ENCODE data around the gene AHCYL1. TPM values are rescaled to one million over a fixed set of nuclear protein-coding genes. Genes with fewer than 3 reads are reported as not detected.

The AHCYL1 gene
- polyA plus RNA-seq, 1 donor (not counting 4 experiments of a cell fraction or from before 2014, with no cell fraction given) = 64.8 TPM

GRCh38 chr1:110008971-110009565 is 24.5 kb downstream of the AHCYL1 start:
- Histone ChIP-seq H3K9me3 (ENCODE audit: control insufficient read depth, low read depth, low read length) (no peaks in the 10 kb centered on the region), H3K9ac (ENCODE audit: control insufficient read depth, extremely low read depth, insufficient read depth, low read length) (no peak overlapping the region), H3K9me1 (ENCODE audit: control insufficient read depth, extremely low read depth, insufficient read depth, low read length) (no peaks in the 10 kb centered on the region), H4K20me1 (ENCODE audit: control insufficient read depth, extremely low read depth, insufficient read depth, low read length) (no peaks in the 10 kb centered on the region), H2AFZ (ENCODE audit: control insufficient read depth, low read length) (no peak overlapping the region), H3K79me2 (ENCODE audit: control insufficient read depth, insufficient read depth, low read length) (peaks cover 24% of the 10 kb centered on the region), H3K4me3 (ENCODE audit: control insufficient read depth in 2 of 3, extremely low read depth in 1 of 3, insufficient read depth in 2 of 3, low read depth in 1 of 3, low read length in 3 of 3) (no peak overlapping the region), H3K36me3 (ENCODE audit: control insufficient read depth in 2 of 2, extremely low read depth in 1 of 2, insufficient read depth in 2 of 2, low read length in 2 of 2) (peaks cover 23 to 30% of the 10 kb centered on the region in 2 experiments), H3K4me2 (ENCODE audit: control insufficient read depth, extremely low read depth, insufficient read depth, low read depth, low read length) (no peak overlapping the region), H3K27me3 (ENCODE audit: control insufficient read depth, extremely low read depth, insufficient read depth, low read length) (no peaks in the 10 kb centered on the region), H3K27ac (ENCODE audit: control insufficient read depth, insufficient read depth, low read length) (no peak overlapping the region), H3K4me1 (ENCODE audit: control insufficient read depth, extremely low read depth, insufficient read depth, low read length) (peaks cover 8% of the 10 kb centered on the region)
- FAIRE-seq = no peak
- dilution Hi-C loops (cut with MboI; ENCODE audit: extremely low pct_ligation_motif_present, low sequenced_read_pairs) = no loop called here
- no peak for TF ChIP-seq EZH2 (IDR thresholded peaks at IDR 0.05; ENCODE audit: low read length)
- TF ChIP-seq, protein P1, sequence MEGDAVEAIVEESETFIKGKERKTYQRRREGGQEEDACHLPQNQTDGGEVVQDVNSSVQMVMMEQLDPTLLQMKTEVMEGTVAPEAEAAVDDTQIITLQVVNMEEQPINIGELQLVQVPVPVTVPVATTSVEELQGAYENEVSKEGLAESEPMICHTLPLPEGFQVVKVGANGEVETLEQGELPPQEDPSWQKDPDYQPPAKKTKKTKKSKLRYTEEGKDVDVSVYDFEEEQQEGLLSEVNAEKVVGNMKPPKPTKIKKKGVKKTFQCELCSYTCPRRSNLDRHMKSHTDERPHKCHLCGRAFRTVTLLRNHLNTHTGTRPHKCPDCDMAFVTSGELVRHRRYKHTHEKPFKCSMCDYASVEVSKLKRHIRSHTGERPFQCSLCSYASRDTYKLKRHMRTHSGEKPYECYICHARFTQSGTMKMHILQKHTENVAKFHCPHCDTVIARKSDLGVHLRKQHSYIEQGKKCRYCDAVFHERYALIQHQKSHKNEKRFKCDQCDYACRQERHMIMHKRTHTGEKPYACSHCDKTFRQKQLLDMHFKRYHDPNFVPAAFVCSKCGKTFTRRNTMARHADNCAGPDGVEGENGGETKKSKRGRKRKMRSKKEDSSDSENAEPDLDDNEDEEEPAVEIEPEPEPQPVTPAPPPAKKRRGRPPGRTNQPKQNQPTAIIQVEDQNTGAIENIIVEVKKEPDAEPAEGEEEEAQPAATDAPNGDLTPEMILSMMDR (optimal IDR thresholded peaks at IDR 0.05 in 1 of 3, IDR thresholded peaks at IDR 0.05 in 1 of 3, conservative IDR thresholded peaks at IDR 0.05 in 1 of 3; ENCODE audit: extremely low read depth in 1 of 3, insufficient read depth in 2 of 3, low read length in 3 of 3) = no peak
- no peak for DNase-seq (ENCODE audit: low read depth, low spot score)

DNA sequence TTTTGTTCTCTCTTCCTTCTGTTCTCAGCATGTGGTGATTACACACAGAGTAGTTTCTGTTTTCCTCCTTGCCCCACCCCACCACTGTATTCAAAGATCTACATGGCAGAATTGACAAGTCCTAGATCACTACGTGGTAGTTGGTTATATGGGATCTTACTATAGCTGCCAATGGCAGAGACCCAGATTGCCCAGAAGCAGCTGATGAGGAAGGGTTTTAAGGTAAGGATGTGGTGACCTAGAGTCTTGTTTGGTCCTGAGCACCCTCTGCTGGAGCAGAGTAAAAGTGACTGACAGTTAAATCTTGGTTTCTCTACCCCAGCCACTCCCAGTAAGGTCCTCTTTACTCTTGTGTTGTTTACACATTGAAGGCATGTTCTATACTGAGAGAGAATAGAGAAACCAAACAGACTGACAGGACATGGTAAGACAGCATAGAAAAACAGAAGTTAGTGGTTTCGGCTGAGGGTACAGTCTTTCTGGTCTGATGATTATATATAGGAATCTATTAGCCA is 27.0 kb downstream of the AHCYL1 start:
- H3K79me2 ChIP-seq (ENCODE audit: control insufficient read depth, insufficient read depth, low read length) = peaks cover 9% of the 10 kb centered on the region

More for the DNA sequence above, 27.0 kb downstream of the AHCYL1 start:
- H3K9me3 ChIP-seq (ENCODE audit: control insufficient read depth, low read depth, low read length) = no peaks in the 10 kb centered on the region
- H4K20me1 ChIP-seq (ENCODE audit: control insufficient read depth, extremely low read depth, insufficient read depth, low read length) = no peaks in the 10 kb centered on the region
- H3K4me3 ChIP-seq (ENCODE audit: control insufficient read depth in 2 of 3, extremely low read depth in 1 of 3, insufficient read depth in 2 of 3, low read depth in 1 of 3, low read length in 3 of 3) = no peak overlapping the region
- peak; percentile 86 for FAIRE-seq
- no peaks in the 10 kb centered on the region for H3K27me3 ChIP-seq (ENCODE audit: control insufficient read depth, extremely low read depth, insufficient read depth, low read length)
- no peak overlapping the region for H3K4me2 ChIP-seq (ENCODE audit: control insufficient read depth, extremely low read depth, insufficient read depth, low read depth, low read length)
- DNase-seq (ENCODE audit: low read depth, low spot score) = no peak
- H3K9ac ChIP-seq (ENCODE audit: control insufficient read depth, extremely low read depth, insufficient read depth, low read length) = no peak overlapping the region
- peaks cover 28 to 41% of the 10 kb centered on the region in 2 experiments for H3K36me3 ChIP-seq (ENCODE audit: control insufficient read depth in 2 of 2, extremely low read depth in 1 of 2, insufficient read depth in 2 of 2, low read length in 2 of 2)
- H3K9me1 ChIP-seq (ENCODE audit: control insufficient read depth, extremely low read depth, insufficient read depth, low read length) = no peaks in the 10 kb centered on the region
- no peak for TF ChIP-seq EZH2 (IDR thresholded peaks at IDR 0.05; ENCODE audit: low read length)
- TF ChIP-seq, protein P1 (optimal IDR thresholded peaks at IDR 0.05 in 1 of 3, IDR thresholded peaks at IDR 0.05 in 1 of 3, conservative IDR thresholded peaks at IDR 0.05 in 1 of 3; ENCODE audit: extremely low read depth in 1 of 3, insufficient read depth in 2 of 3, low read length in 3 of 3) = peak; percentile 59 to 71 (median 61)
- no peaks in the 10 kb centered on the region for H3K4me1 ChIP-seq (ENCODE audit: control insufficient read depth, extremely low read depth, insufficient read depth, low read length)
- H2AFZ ChIP-seq (ENCODE audit: control insufficient read depth, low read length) = no peak overlapping the region
- dilution Hi-C loops (cut with MboI; ENCODE audit: extremely low pct_ligation_motif_present, low sequenced_read_pairs) = no loop called here
- no peak overlapping the region for H3K27ac ChIP-seq (ENCODE audit: control insufficient read depth, insufficient read depth, low read length)
